ENCODE results near the gene GABRB1. TPM values are rescaled to one million over a fixed set of nuclear protein-coding genes. Genes with fewer than 3 reads are reported as not detected.

The GABRB1 gene
- polyA plus RNA-seq, 1 donor = 0.55 TPM

- no peak for DNase-seq
Observed at GRCh38 chr4:47471064-47471463, 439.7 kb downstream of the GABRB1 start.

DNA sequence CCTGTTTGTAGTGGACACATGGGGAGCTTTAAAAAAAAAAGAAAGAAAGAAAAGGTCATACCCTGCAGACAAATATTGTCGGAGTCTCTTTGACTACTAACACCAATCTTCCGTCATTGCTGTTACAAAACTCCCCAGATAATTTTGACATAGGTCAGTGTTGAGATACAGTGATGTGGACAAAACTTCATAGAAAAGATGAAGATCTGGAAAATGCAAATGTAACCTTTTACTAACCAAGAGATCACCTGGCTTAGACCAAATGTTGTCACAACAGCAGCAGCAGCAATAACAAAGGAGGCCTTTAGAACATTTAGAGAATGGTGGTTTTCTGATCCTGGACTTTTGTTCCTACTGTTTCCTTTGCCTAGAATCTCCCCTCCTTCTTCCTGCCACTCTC is 440.2 kb downstream of the GABRB1 start:
- no peak for DNase-seq

GRCh38 chr4:47473141-47473750 is 441.9 kb downstream of the GABRB1 start:
- no peak for DNase-seq

DNA sequence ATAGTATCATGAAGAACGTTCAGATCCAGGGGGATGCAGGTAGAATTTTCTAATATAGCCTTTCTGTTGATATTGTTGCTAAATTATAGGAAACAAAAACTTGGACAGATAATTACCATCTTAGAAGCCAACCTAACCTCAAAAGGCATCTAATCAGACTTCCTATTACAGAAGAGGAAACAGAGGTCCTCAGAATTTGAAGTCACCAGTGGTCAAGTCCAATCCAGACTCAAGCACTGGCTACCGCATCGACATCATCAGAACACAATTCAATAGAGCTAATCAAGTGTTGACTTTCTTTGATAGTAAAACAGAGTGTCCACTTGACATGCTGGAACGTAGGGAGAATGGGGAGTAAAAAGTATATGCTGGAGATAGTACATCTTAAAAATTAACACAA is 443.4 kb downstream of the GABRB1 start:
- DNase-seq = no peak

DNA sequence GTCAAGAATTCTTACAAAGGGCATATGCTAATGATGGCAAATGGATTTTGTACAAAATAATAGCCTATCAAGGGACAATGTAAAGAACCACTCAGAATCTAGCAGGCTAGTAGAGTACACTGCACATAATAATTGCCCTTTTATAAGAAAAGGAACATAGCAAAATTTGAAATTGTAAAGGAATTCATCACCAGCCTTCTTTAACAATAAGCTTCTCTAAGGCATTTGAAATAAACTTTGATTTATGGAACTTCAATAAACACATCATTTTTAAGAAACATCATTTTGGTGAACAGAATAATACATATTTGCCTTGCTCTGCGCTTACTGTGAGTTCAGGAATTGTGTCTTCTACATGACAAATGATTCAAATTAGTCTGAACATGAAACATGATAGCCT is 444.0 kb downstream of the GABRB1 start:
- no peak for DNase-seq

Other genes with a start within 250 kb of the GABRB1 start
- not detected for gene COX7B2, start 122.3 kb upstream of the GABRB1 start, polyA plus RNA-seq (ENCODE audit: insufficient read length)
- 0.20 TPM for gene GABRA4, start 38.0 kb upstream of the GABRB1 start, polyA plus RNA-seq (ENCODE audit: insufficient read length)

Data from left kidney (tissue), 2 donors.